Hematopoietic multipotent progenitor cell treated with erythropoietin and hydrocortisone succinate and interleukin-3 and kit ligand, for 8 days (in vitro differentiated cells): ENCODE measurements around the gene ABCG2.
"Not testable (repeated sequence)": the region's sequence is repeated elsewhere in the genome, so short reads cannot be mapped to it uniquely, and the experiment has no call there.

Experiments used
- DNase-seq: peaks from one replicate; pipeline ENCODE4 v3.0.0-alpha.2; 2015

ABCG2 gene

GRCh38 chr4:88109123-88109881 lies 49.1 kb downstream of the ABCG2 start:
- no peak for DNase-seq

- DNase-seq, result no peak
Measured at GRCh38 chr4:88108747-88109122, 49.7 kb downstream of the ABCG2 start.

- DNase-seq, result not testable (repeated sequence)
Measured at GRCh38 chr4:88108108-88108465, 50.4 kb downstream of the ABCG2 start.

DNA sequence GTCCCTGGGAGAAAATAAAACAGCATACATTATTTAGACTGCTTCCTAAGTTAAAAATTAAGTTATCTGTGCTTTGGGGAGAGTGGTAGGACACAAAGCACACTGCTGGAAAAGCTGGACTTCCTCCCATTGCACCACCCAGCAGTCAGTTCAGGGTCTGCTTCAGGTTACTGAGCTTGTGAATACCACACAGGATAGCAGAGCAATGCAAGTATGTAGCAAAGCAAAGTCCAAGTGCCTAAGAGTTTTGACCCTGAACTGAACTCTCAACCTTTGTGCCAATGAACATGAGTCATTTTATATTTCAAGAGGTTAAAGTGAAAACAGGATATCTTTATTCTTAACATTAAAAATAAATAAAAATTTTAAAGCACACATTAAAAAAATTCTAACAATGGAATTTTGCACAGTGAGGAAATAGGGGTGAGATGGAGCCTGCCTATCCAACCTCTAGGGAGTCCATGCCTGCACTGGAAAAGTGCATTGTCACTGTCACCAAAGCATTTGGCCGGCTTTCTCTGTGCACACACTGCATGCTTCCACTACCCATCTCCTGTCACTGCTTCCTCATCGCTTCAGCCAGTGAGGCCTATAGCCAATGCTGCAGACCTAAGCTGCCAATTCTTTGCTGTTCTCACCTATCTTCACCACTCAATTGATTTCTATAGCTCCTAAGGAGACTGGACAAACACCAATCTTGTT lies 50.9 kb downstream of the ABCG2 start:
- DNase-seq, result peak; percentile 44

GRCh38 chr4:88106205-88106604 lies 52.2 kb downstream of the ABCG2 start:
- DNase-seq, result no peak

- DNase-seq, result no peak
Measured at GRCh38 chr4:88104902-88105610, 53.4 kb downstream of the ABCG2 start.

DNA sequence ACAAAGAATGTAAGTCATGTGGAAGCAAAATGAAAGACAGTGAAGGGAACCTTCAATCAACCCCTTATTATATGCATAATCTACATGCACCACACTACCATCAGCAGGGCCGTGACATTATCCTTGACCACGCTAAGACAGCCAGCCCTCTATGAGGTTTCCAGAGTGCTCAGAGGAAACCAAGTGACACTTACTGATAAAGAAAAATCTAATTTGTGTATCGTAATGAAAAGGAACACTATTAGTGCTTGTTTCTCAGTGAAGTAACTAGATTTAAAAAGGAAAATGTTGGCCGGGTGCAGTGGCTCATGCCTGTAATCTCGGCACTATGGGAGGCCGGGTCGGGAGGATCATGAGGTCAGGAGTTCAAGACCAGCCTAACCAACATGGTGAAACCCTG lies 56.4 kb downstream of the ABCG2 start:
- peak; percentile 64 for DNase-seq

- no peak for DNase-seq
Measured at GRCh38 chr4:88101165-88101564, 57.3 kb downstream of the ABCG2 start.

DNA sequence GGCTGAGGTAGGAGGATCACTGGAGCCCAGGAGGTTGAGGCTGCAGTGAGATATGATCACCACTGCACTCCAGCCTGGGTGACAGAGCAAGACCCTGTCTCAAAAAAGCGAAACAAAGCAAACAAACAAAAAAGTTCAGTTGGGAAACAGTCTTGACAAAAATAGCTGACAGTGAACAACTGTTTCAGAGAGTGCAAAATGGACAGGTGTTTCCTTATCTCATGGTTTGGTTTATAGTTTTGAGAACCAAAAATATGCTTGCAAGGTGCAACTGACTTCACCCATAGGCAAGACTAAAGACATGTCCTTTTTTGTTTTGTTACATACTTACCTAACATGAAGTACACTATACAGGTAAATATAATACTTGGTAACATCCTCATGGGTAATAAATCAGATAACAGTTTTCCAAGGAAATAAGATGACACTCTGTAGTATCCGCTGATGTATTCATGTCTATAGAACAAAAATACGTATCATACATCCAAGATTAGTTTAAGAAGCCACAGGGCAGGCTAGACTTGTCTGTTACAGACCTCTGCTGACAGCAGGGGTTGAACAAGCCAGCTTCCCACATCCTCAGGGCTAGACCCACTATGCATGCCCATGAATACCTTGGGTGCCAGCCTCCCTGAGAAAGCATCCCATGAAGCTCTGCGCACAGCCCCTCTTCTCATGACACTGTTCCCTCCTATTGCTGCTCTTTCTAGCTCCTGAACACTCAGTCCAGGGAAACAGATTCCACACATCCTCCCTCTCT lies 59.3 kb downstream of the ABCG2 start:
- DNase-seq, result no peak

GRCh38 chr4:88097781-88098180 lies 60.7 kb downstream of the ABCG2 start:
- DNase-seq, result no peak

DNA sequence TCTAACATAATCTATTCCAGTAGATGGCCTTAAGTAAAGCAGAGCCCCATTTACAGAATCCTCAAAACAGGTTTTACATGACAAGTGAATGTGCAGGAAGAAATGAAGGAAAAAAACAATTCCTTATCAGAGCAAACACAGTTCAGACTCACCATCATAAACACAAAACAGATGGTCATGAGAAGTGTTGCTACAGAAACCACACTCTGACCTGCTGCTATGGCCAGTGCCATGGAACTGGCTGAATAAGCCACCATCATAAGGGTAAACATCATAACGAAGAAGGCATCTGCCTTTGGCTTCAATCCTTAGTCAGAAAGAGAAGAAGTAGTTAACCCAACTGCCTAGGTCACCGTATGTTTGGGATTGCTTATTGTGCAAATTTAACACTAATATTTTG lies 61.1 kb downstream of the ABCG2 start:
- DNase-seq, result no peak

DNA sequence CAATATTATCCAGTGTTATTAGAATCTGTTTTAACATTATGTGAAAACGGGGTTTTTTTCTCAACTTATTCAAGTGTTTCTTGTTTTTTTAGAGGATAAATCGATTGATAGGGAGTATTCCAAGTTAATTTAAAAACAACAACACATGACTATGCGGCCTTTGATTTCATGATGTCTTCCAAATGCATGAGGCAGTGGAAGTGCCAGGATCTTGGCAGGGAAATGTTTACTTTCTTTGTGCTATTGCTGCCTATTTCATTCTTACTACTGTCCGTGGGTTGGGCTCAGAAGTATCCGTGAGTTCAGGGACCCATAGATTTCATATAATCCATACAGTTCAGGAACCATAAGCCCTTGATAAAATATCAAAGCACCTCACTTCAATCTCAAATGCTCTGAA lies 64.6 kb downstream of the ABCG2 start:
- DNase-seq, result no peak

DNA sequence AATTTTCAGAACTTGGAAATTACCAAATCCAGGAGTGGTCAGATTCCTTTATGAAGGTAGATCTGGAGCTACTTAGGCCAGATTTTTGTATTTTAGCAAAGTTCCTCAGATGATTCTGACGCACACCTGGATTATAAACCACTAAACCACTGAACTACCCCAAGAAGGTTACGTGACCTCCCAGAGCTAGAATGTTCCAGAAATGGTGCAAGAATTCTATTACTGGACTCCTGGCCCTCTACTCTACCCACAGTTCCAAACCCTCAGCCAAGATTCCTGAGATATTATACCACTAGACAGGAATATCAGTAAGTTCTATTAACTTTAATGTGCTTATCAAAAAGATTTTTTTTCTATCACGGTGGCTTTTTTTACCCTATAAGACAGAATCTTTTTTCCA lies 67.1 kb downstream of the ABCG2 start:
- DNase-seq, result no peak

DNA sequence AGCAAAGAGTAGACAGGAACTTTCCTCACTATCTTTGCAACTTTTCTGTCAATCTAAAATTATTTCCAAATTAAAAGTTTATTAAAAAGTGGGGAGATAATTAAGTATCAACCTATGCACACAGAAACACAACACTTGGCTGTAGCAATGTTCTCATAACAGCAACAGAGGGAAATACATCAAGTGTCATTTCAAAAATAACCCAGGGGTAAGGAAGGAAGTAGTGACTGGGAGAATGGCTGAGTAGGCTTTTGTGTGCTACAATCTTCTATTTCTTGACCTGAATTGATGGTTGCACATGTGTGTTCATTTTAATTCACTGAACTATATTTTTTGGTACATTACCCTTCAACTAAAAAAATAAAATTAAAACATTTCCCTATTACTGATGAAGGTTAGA lies 67.5 kb downstream of the ABCG2 start:
- no peak for DNase-seq

GRCh38 chr4:88087004-88087403 lies 71.4 kb downstream of the ABCG2 start:
- no peak for DNase-seq

DNA sequence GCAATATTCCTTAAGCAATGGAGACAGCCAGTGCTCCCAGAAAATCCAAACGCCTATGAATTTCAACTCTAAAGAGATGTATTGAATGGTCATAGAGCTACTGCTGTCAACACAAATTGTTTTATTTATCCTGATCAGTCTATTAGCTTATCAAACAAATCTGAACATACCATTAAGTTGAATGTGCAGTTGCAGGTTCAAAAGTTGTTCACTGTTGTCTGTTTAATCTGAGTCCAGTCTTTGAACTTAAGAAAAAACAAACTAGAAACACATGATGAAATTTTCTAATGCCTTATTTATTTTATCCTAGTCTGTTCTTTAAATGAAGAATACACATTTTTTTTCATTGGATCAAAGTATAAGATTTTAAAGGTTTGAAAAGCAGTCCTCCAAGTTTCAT lies 77.8 kb downstream of the ABCG2 start:
- no peak for DNase-seq

DNA sequence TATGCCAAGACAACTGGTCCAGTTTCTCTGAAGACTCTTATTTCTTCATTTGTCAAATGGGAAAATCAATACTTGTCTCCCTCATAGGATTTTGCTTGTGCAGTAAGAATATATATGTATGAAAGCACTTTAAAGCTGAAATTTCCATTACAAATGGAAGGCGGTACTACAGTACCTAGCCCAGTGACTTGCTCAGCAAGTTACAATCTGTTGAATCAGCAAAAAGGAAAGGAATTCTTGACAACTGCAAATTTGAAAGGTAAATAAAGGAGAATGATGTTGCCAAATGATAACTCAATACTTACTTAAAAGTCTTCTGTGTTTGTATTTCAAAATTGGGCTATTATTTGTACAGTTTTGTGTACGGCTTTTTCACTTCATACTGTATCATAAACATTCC lies 79.9 kb downstream of the ABCG2 start:
- DNase-seq, result no peak

GRCh38 chr4:88077911-88078524 lies 80.4 kb downstream of the ABCG2 start:
- DNase-seq, result no peak

- no peak for DNase-seq
Measured at GRCh38 chr4:88075336-88075735, 83.1 kb downstream of the ABCG2 start.

DNA sequence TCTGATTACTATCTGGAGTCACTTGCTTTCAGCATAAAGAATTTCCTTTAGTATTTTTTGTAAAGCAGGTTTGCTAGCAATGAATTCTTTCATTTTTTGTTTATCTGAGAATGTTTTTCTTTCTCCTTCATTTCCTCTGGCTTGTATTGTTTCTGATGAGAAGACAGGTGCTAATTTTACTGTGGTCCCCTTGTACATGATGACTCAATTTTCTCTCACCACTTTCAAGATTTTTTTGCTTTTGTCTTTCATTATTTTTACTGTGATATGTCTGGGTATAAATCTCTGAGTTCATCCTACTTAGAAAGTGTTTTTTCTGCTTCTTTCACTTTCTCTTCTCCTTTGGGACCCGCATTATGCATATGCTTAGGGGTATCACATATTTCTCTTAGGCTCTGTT lies 88.4 kb downstream of the ABCG2 start:
- no peak for DNase-seq

- DNase-seq, result no peak
Measured at GRCh38 chr4:88064410-88064809, 94.0 kb downstream of the ABCG2 start.

DNA sequence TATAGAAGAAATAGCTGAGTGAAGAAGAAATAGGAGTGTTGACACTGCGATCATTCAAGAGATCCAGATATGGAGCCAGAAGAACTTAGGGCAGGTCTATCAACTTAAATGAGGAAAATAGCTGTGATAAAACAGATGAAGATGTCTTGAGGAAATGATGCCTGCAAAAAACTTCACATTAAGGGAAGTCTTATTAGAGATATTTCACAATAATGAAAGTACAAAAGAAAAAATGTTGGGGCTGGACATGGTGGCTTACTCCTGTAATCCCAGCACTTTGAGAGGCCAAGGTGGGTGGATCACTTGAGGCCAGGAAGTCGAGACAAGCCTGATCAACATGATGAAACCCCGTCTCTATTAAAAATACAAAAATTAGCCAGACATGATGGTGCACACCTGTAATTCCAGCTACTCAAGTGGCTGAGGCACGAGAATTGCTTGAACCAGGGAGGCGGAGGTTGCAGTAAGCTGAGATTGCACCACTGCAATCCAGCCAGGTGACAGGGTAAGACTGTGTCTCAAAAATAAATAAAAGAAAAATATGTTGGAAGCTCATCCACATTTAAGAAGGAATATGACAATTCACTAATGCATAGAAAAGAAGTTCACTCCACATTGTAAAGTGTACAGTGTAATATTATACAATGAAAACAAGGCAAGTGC lies 94.7 kb downstream of the ABCG2 start:
- DNase-seq, result no peak
